ENCODE results near the gene NEURL1B.

NEURL1B gene

GRCh38 chr5:172723508-172723907 is 82.4 kb downstream of the NEURL1B start:
- no peak for TF ChIP-seq CTCF (conservative IDR thresholded peaks at IDR 0.05; ENCODE audit: low read length)
- H3K4me3 ChIP-seq (ENCODE audit: low read length), result no peak overlapping the region
- DNase-seq (ENCODE audit: low read depth), result no peak

- H3K4me3 ChIP-seq (ENCODE audit: low read length), result no peak overlapping the region
- DNase-seq (ENCODE audit: low read depth), result no peak
Measured at GRCh38 chr5:172724242-172725183, 83.5 kb downstream of the NEURL1B start.

DNA sequence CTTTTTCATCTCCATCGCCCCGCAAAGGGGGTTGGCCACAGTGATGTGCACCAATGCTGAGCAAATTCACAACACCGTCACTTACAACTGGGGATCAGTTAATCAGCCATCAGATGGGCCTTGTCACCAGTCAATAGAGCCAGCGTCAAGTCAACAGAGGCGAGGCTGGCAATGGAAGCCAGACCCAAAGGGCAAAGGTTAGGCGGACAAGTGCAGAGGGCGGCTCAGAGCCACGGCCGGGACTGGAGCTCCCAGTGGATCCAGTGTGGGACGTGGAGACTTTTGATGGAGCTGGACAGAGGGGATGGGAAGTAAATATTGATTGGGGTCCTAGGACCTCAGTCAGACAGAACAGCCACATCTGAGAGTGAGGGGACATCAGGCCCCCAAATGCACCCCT is 84.2 kb downstream of the NEURL1B start:
- no peak overlapping the region for H3K4me3 ChIP-seq (ENCODE audit: low read length)
- DNase-seq (ENCODE audit: low read depth), result no peak
- no peak for TF ChIP-seq CTCF (conservative IDR thresholded peaks at IDR 0.05; ENCODE audit: low read length)

More at GRCh38 chr5:172724242-172725183, 83.5 kb downstream of the NEURL1B start:
- no peak for TF ChIP-seq CTCF (conservative IDR thresholded peaks at IDR 0.05; ENCODE audit: low read length)

DNA sequence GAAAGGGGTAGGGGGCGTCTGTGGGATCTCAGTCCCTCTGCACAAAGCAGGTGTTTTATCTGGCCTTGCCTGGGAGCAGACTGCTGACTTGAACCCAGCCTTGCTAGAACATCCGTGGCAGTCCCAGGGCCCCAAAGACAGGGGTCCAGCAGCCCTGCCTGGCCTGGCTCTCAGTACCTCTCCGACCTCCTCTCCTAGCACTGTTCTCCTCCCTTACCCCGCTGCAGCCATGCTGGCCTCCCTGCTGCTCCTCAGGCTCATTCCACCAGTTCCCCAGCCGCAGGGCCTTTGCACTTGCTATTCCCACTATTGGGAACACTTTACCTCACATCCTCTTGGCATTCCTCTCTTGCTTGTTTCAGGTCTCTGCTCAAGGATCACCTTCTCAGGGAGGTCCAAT is 84.7 kb downstream of the NEURL1B start:
- no peak for DNase-seq (ENCODE audit: low read depth)
- no peak overlapping the region for H3K4me3 ChIP-seq (ENCODE audit: low read length)
- TF ChIP-seq CTCF (conservative IDR thresholded peaks at IDR 0.05; ENCODE audit: low read length), result no peak

DNA sequence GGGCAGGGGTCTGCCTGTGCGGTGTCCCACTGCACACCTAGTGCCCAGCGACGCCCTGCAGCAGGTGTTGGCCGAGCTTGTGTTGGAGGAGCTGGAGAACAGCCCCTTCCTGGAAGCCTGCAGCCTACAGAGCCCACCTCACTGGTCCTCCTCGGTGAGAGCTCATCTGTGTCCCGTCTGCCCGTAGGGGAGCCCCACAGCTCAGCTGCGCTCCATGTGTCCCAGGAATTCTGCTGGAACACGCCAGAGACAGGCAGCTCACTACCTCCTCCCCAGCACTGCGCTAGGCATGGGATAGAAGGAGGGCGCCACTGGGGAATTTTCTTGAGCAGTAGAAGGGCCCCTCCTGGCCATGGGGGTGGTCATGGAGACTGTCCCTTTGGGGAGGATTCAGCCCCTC is 85.9 kb downstream of the NEURL1B start:
- DNase-seq (ENCODE audit: low read depth), result no peak
- H3K4me3 ChIP-seq (ENCODE audit: low read length), result no peak overlapping the region
- no peak for TF ChIP-seq CTCF (conservative IDR thresholded peaks at IDR 0.05; ENCODE audit: low read length)

DNA sequence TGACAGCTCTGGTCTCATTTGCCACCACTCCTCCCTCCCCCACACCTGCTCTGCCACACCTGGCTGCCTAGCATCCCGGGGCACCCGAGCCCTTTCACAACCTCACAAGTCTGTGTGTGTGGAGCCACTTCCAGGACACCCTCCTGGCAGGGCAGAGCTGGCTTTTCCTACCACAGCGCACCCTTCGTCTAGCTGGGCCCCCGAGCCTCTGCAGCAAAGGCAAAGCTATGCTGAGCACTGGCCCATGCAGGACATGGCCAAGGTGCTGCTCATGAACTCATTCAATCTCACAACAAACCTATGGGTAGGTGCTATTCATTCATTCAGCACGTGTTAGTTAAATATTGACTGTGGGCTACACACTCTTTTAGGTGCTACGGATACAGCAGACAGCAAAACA is 86.5 kb downstream of the NEURL1B start:
- H3K4me3 ChIP-seq (ENCODE audit: low read length), result no peak overlapping the region
- DNase-seq (ENCODE audit: low read depth), result no peak
- no peak for TF ChIP-seq CTCF (conservative IDR thresholded peaks at IDR 0.05; ENCODE audit: low read length)
